GM12874 (cell line): ENCODE results near the gene RBM42.

Source experiments
- TF ChIP-seq, protein P1 (sequence below): IDR thresholded peaks from 2 replicates; pipeline ENCODE4 v1.5.1; 2011; ENCODE audit warnings: low read depth, mild to moderate bottlenecking, control low read depth, low read length, moderate library complexity; ENCODE audit not compliant: insufficient read depth

RBM42 gene

DNA sequence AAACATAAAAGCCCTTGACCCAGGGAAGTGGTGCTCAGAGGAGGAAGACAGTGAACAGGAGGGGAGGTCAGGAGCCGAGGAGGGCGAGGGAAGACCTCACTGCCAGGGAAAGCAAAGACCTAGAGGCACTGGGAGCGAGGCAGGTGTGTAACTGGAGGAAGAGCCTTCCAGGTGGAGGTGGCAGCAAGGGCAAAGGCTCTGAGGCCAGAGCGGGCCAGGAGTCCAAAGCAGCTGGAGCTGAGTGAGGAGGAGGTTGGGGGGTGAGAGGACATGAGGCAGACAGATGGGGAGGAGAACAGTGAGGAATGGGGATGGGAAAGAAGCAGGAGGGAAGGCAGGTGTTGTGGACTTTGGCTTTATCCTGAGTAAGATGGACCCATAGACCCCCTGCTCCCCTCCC, 41.1 kb downstream of the RBM42 start:
- TF ChIP-seq, protein P1, sequence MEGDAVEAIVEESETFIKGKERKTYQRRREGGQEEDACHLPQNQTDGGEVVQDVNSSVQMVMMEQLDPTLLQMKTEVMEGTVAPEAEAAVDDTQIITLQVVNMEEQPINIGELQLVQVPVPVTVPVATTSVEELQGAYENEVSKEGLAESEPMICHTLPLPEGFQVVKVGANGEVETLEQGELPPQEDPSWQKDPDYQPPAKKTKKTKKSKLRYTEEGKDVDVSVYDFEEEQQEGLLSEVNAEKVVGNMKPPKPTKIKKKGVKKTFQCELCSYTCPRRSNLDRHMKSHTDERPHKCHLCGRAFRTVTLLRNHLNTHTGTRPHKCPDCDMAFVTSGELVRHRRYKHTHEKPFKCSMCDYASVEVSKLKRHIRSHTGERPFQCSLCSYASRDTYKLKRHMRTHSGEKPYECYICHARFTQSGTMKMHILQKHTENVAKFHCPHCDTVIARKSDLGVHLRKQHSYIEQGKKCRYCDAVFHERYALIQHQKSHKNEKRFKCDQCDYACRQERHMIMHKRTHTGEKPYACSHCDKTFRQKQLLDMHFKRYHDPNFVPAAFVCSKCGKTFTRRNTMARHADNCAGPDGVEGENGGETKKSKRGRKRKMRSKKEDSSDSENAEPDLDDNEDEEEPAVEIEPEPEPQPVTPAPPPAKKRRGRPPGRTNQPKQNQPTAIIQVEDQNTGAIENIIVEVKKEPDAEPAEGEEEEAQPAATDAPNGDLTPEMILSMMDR: no peak

DNA sequence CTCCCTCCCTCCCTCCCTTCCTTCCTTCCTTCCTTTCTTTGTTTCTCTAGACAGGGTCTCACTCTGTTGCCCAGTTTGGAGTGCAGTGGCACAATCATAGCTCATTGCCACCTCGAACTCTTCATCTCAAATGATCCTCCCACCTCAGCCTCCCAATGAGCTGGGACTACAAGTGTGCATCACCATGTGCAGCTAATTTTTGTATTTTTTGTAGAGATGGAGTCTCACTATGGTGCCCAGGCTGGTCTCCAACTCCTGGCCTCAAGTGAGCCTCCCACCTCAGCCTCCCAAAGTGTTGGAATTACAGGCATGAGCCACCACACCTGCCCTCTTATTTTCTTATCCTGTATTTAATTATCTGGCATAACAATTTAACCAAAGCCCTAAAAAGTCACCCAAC, 41.9 kb downstream of the RBM42 start:
- TF ChIP-seq, protein P1: no peak

DNA sequence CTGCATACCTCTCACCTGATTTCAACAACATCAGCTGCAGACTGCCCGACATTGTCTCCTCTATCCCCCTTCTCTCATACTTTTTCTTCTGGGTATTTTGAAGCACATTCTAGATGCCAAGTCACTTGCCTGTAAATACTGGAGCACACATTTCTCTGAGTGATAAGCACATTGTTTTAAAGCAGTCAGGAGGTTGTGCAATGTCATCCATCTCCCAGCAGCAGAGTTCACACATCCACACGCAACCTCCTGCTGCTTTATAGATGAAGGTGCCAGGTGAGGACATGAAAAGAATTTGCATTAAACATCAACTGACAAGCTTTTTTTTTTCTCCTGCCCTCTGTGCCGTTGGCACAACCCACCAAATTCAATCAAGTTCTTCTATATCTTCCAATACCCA, 43.0 kb downstream of the RBM42 start:
- TF ChIP-seq, protein P1: no peak

DNA sequence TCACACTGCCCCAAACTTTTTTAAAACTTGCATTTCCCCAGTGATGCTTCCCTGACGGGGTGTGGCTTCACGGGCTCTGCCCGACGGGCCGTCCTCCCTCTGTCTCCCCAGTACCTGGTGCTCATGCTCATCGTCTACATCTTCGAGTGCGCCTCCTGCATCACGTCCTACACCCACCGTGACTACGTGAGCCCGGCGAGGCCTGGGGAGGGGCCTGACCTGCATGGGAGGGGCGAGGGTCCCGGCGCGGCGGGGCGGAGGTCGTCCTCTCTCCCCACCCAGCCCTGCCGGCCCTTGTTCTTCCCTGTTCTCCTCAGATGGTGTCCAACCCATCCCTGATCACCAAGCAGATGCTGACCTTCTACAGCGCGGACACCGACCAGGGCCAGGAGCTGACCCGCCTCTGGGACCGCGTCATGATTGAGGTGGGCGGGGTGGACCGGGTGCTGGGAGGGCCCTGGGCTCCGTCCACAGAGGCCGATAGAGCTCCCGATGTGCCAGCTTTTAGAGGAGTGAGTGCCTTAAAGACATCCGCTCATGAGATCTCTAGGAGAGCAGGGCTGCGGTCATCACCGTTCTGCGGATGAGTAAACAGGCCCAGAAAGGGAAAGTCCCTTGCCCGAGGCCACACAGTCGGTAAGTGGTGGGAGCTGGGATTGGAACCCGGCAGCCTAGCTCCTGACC, 44.4 kb downstream of the RBM42 start:
- TF ChIP-seq, protein P1: no peak

DNA sequence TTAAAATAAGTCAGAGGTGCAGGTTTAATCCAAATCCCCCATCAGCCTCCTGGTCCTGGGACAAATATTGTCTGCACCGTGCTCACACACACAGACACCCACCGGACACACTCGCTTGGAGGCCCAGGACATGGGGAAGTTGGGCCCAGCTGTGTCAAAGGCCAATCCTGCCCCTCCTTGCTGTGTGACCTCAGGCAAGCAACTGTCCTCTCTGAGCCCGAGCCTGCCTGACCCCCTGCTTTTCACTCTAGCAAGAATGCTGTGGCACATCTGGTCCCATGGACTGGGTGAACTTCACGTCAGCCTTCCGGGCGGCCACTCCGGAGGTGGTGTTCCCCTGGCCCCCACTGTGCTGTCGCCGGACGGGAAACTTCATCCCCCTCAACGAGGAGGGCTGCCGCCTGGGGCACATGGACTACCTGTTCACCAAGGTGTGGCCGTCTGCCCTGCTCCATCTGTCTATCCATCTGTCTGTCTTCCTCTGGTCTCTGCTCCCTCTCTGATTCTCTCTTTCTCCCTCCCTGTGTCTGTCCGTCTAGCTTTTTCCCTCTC, 46.8 kb downstream of the RBM42 start:
- TF ChIP-seq, protein P1: no peak
